ENCODE results near the gene DUOX2.

DNA sequence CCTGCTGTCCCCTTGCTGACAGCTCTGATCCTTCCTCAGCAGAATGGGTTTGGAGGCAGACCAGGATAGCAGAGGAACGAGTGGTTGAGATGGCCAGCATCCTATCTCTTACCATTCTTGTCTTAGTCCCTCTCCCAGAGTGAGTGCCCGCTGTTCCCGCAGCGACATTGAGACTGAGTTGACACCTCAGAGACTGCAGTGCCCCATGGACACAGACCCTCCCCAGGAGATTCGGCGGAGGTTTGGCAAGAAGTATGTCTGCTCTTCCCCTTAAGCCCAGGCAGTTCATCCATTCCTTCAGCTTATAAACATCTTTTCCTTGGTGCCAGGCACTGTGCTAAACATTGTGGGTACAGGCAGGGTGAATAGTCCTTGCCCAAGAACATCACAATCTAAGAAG is 37.0 kb upstream of the DUOX2 start:
- TF ChIP-seq EZH2 (IDR thresholded peaks at IDR 0.05; ENCODE audit: low read length) (no peak), CTCF (optimal IDR thresholded peaks at IDR 0.05 in 1 of 3, IDR thresholded peaks at IDR 0.05 in 1 of 3, conservative IDR thresholded peaks at IDR 0.05 in 1 of 3; ENCODE audit: extremely low read depth in 1 of 3, insufficient read depth in 2 of 3, low read length in 3 of 3) (no peak)

All from keratinocyte (primary cell).